CD14-positive monocyte (primary cell): Measurements from ENCODE around the gene MYO5C. TPM values are rescaled to one million over a fixed set of nuclear protein-coding genes. Genes with fewer than 3 reads are reported as not detected.

Experiments
- DNase-seq, 3 donors: peaks; one replicate each; pipeline ENCODE4 v3.0.0-alpha.2; 2011 to 2022
- H2AFZ ChIP-seq: 2 replicates; pipeline ENCODE4 v1.6.0; 2012; ENCODE audit warnings: mild to moderate bottlenecking, low read depth, low read length, inconsistent platforms; ENCODE audit not compliant: insufficient read depth, poor library complexity, severe bottlenecking
- H3K27ac ChIP-seq, 2 donors: 1 replicate in 1 of 2; 2 replicates in 1 of 2; pipeline ENCODE4 v1.5.1; 2012 to 2013; ENCODE audit warnings: low read length in 2 of 2, control low read depth in 1 of 2, inconsistent platforms in 1 of 2, low read depth in 1 of 2, mild to moderate bottlenecking in 1 of 2
- H3K27me3 ChIP-seq, 2 donors: one replicate each; pipeline versions ENCODE4 v1.6.0 to v1.6.1; 2011 to 2013; ENCODE audit warnings: low read length in 2 of 2; ENCODE audit not compliant: control insufficient read depth in 2 of 2, insufficient read depth in 2 of 2
- H3K36me3 ChIP-seq, 2 donors: replicated peaks in 1 of 2; 1 replicate in 1 of 2; 2 replicates in 1 of 2; pipeline versions ENCODE4 v1.5.1 to v1.6.1; 2012 to 2013; ENCODE audit warnings: low read length in 2 of 2, control low read depth in 1 of 2, inconsistent platforms in 1 of 2, mild to moderate bottlenecking in 1 of 2; ENCODE audit not compliant: insufficient read depth in 2 of 2, control insufficient read depth in 1 of 2
- H3K4me1 ChIP-seq, 2 donors: 1 replicate in 1 of 2; 2 replicates in 1 of 2; pipeline versions ENCODE4 v1.5.1 to v1.6.1; 2012 to 2013; ENCODE audit warnings: low read length in 2 of 2, control low read depth in 1 of 2, inconsistent platforms in 1 of 2, mild to moderate bottlenecking in 1 of 2, moderate library complexity in 1 of 2; ENCODE audit not compliant: insufficient read depth in 2 of 2, control insufficient read depth in 1 of 2
- H3K4me2 ChIP-seq: replicated peaks from 2 replicates; pipeline ENCODE3; 2012; ENCODE audit warnings: low read length, moderate library complexity, mild to moderate bottlenecking; ENCODE audit not compliant: poor library complexity, severe bottlenecking; ENCODE audit errors: extremely low read depth
- H3K4me3 ChIP-seq, 3 experiments: fragments of 200-600 bp in 1 of 3; sonication (generic) in 1 of 3; replicated peaks in 1 of 3; 1 replicate in 2 of 3; 2 replicates in 1 of 3; pipeline ENCODE4 v1.5.1; 2011 to 2013; ENCODE audit warnings: low read length in 3 of 3, mild to moderate bottlenecking in 3 of 3, control low read depth in 2 of 3, low read depth in 2 of 3, inconsistent platforms in 1 of 3, moderate library complexity in 1 of 3
- H3K79me2 ChIP-seq: 2 replicates; pipeline ENCODE4 v1.6.0; 2012; ENCODE audit warnings: mild to moderate bottlenecking, control low read depth, inconsistent platforms, low read length, moderate library complexity; ENCODE audit not compliant: insufficient read depth
- H3K9ac ChIP-seq: 2 replicates; pipeline ENCODE4 v1.6.0; 2017; ENCODE audit warnings: low read length, mild to moderate bottlenecking; ENCODE audit not compliant: insufficient read depth, poor library complexity, severe bottlenecking
- H3K9me3 ChIP-seq, 2 donors: replicated peaks in 1 of 2; 1 replicate in 1 of 2; 2 replicates in 1 of 2; pipeline versions ENCODE4 v1.5.1 to v1.6.1; 2012 to 2013; ENCODE audit warnings: low read length in 2 of 2, control low read depth in 1 of 2; ENCODE audit not compliant: control insufficient read depth in 1 of 2, insufficient read depth in 1 of 2
- H4K20me1 ChIP-seq: 2 replicates; pipeline ENCODE4 v1.6.0; 2012; ENCODE audit warnings: mild to moderate bottlenecking, low read length, control low read depth, moderate library complexity; ENCODE audit not compliant: insufficient read depth
- H3K27ac Mint-ChIP-seq, 7 donors: one replicate each; pipeline ENCODE4 v1.8.0; 2020; ENCODE audit warnings: mild to moderate bottlenecking in 7 of 7, mixed read lengths in 7 of 7, moderate library complexity in 6 of 7, inconsistent platforms in 2 of 7
- H3K27me3 Mint-ChIP-seq, 3 donors: one replicate each; pipeline ENCODE4 v1.8.0; 2021 to 2022; ENCODE audit warnings: low read depth in 3 of 3, mild to moderate bottlenecking in 3 of 3, mixed read lengths in 3 of 3, moderate library complexity in 3 of 3, inconsistent platforms in 1 of 3
- H3K36me3 Mint-ChIP-seq, 2 donors: one replicate each; pipeline ENCODE4 v1.8.0; 2020; ENCODE audit warnings: mixed read lengths in 2 of 2, inconsistent platforms in 1 of 2, mild to moderate bottlenecking in 1 of 2
- H3K4me1 Mint-ChIP-seq: one replicate; pipeline ENCODE4 v1.8.0; 2020; ENCODE audit warnings: mild to moderate bottlenecking, mixed read lengths
- H3K4me3 Mint-ChIP-seq, 2 donors: one replicate each; pipeline ENCODE4 v1.8.0; 2020; ENCODE audit warnings: mild to moderate bottlenecking in 2 of 2, mixed read lengths in 2 of 2, moderate library complexity in 1 of 2
- H3K9me3 Mint-ChIP-seq, 7 donors: one replicate each; pipeline ENCODE4 v1.8.0; 2020 to 2022; ENCODE audit warnings: mixed read lengths in 7 of 7, mild to moderate bottlenecking in 6 of 7, moderate library complexity in 6 of 7, inconsistent platforms in 2 of 7
- WGBS: methylation state at CpG from one replicate; pipeline ENCODE4 v1.1.5; 2013; ENCODE audit warnings: missing lambda C conversion rate; ENCODE audit not compliant: insufficient coverage; 5-methylcytosine and 5-hydroxymethylcytosine counted together
- intact Hi-C, 2 donors: fragments of 100-400 bp; cut with micrococcal nuclease; formaldehyde crosslinking; loops; one replicate each; pipeline versions ENCODE4 v1.15.0 to v1.15.1; 2023
- polyA plus RNA-seq, 3 donors: library from polyadenylated mRNA; depleted of rRNA in 1 of 3; unstranded in 2 of 3; stranded (reverse) in 1 of 3; fragments of 300-500 nt in 2 of 3; fragments of >200 nt in 1 of 3; fragmentation: Illumina TruSeq in 2 of 3; gene quantifications; 1 replicate in 2 of 3; 2 replicates in 1 of 3; pipeline ENCODE4 v1.2.3, GENCODE V29; 2012 to 2021
- TF ChIP-seq, protein P1 (sequence below): fragments of 200-600 bp; IDR thresholded peaks from one replicate; pipeline ENCODE4 v1.8.0; 2022; ENCODE audit warnings: antibody characterized with exemption, mild to moderate bottlenecking

Gene MYO5C
- polyA plus RNA-seq, 3 donors: 0.20 TPM; not detected in 2

DNA sequence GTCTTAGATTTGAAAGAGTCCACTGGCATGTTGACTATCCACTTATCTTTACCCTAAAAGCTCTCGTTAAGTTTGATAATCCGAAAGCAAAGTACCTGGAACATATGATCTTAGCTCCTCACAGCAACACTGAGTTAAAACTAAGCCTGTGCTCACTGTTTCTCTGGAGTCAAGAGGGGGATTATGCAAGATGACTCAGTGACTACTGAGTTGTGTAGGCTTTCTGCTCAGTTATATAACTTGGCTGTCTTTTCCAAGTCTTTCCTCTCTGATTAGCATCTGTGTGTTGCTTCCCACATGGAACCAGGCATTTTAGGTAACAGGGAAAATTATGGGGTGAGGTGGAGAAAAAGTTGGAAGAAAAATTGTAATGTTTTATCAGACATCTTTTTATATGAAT, 31.2 kb upstream of the MYO5C start:
- H3K4me3 Mint-ChIP-seq: no peak overlapping the region
- H4K20me1 ChIP-seq: no peaks in the 10 kb centered on the region
- intact Hi-C loops: no loop called here
- H3K27ac ChIP-seq: no peak overlapping the region
- no peak overlapping the region for H3K4me2 ChIP-seq
- H3K36me3 Mint-ChIP-seq: peaks cover 75 to 95% of the 10 kb centered on the region in 2 donors
- TF ChIP-seq, protein P1, sequence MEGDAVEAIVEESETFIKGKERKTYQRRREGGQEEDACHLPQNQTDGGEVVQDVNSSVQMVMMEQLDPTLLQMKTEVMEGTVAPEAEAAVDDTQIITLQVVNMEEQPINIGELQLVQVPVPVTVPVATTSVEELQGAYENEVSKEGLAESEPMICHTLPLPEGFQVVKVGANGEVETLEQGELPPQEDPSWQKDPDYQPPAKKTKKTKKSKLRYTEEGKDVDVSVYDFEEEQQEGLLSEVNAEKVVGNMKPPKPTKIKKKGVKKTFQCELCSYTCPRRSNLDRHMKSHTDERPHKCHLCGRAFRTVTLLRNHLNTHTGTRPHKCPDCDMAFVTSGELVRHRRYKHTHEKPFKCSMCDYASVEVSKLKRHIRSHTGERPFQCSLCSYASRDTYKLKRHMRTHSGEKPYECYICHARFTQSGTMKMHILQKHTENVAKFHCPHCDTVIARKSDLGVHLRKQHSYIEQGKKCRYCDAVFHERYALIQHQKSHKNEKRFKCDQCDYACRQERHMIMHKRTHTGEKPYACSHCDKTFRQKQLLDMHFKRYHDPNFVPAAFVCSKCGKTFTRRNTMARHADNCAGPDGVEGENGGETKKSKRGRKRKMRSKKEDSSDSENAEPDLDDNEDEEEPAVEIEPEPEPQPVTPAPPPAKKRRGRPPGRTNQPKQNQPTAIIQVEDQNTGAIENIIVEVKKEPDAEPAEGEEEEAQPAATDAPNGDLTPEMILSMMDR: no peak
- WGBS: no CpG with 5 or more reads among the region's 2 CpGs
- H3K79me2 ChIP-seq: no peaks in the 10 kb centered on the region
- no peak for DNase-seq
- H3K4me1 ChIP-seq: no peaks in the 10 kb centered on the region
- no peak overlapping the region for H3K9ac ChIP-seq
- no peaks in the 10 kb centered on the region for H3K9me3 ChIP-seq
- peaks cover 2% of the 10 kb centered on the region for H3K4me1 Mint-ChIP-seq
- no peaks in the 10 kb centered on the region for H3K27me3 Mint-ChIP-seq
- no peak overlapping the region for H2AFZ ChIP-seq
- peaks cover 81 to 99% of the 10 kb centered on the region in 2 donors for H3K36me3 ChIP-seq
- no peak overlapping the region for H3K4me3 ChIP-seq
- H3K9me3 Mint-ChIP-seq: no peaks in the 10 kb centered on the region
- no peak overlapping the region for H3K27ac Mint-ChIP-seq
- H3K27me3 ChIP-seq: no peaks in the 10 kb centered on the region

DNA sequence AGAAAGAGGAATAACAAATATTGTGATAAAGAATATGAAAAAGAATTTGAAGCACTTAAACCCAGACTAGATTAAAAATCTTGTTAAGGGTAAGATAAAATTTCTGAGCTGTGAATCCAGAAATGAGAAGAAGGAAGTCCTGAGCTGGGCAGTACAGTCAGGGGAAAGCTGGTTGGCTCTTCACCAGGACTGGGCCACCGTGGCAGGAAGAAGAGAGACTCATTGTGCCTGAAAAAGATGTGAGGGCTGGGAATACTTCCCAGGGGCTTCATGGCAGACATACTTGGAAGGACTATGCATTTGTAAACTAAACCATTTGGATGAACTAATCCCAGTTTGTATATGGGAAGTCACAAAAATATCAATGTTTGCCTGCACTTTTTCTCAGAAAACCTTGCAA, 28.5 kb upstream of the MYO5C start:
- Mint-ChIP-seq H3K4me1 (no peaks in the 10 kb centered on the region), H3K9me3 (no peaks in the 10 kb centered on the region), H3K27ac (peak overlapping the region in 2 of 7 donors; percentile 44 to 46), H3K27me3 (no peaks in the 10 kb centered on the region), H3K4me3 (no peak overlapping the region), H3K36me3 (peaks cover 79 to 95% of the 10 kb centered on the region in 2 donors)
- TF ChIP-seq, protein P1: no peak
- Histone ChIP-seq H3K4me1 (no peaks in the 10 kb centered on the region), H3K79me2 (no peaks in the 10 kb centered on the region), H3K27ac (no peak overlapping the region), H3K9me3 (no peaks in the 10 kb centered on the region), H3K4me2 (no peak overlapping the region), H3K9ac (no peak overlapping the region), H3K4me3 (no peak overlapping the region), H3K36me3 (peaks cover 91 to 100% of the 10 kb centered on the region in 2 donors), H4K20me1 (no peaks in the 10 kb centered on the region), H3K27me3 (no peaks in the 10 kb centered on the region), H2AFZ (no peak overlapping the region)
- no peak for DNase-seq
- WGBS: 22% methylated on average over 1 of the region's 1 CpG
- intact Hi-C loops: no loop called here
